SU-DHL-6 (cell line): ENCODE results near the gene ACRBP.

Source experiments
- H2AFZ ChIP-seq: fragments of 200-600 bp; sonication (generic); 2 replicates; pipeline ENCODE4 v1.6.1; 2014; ENCODE audit warnings: low read depth, mild to moderate bottlenecking, moderate library complexity, mixed read lengths, antibody characterized with exemption, low read length; ENCODE audit not compliant: severe bottlenecking
- H3F3A ChIP-seq: fragments of 200-600 bp; shearing (Covaris generic); 2 replicates; pipeline ENCODE4 v1.6.0; 2016; ENCODE audit warnings: antibody characterized with exemption, mild to moderate bottlenecking; ENCODE audit not compliant: insufficient read depth
- H3K27ac ChIP-seq: fragments of 200-600 bp; sonication (generic); 2 replicates; pipeline ENCODE4 v1.5.1; 2016; ENCODE audit warnings: low read depth, mild to moderate bottlenecking, low read length, moderate library complexity, mixed read lengths
- H3K27me3 ChIP-seq: fragments of 200-600 bp; sonication (generic), shearing (Covaris generic); 2 replicates; pipeline ENCODE4 v1.6.0; 2014; ENCODE audit warnings: mild to moderate bottlenecking, low read length
- H3K36me3 ChIP-seq: fragments of 200-600 bp; sonication (generic); 2 replicates; pipeline ENCODE4 v1.6.1; 2014; ENCODE audit warnings: mild to moderate bottlenecking, low read length, mixed read lengths
- H3K4me2 ChIP-seq: fragments of 300-600, 200-600 bp; shearing (Covaris generic), sonication (generic); 2 replicates; pipeline ENCODE4 v1.6.0; 2014; ENCODE audit warnings: low read length, low read depth, mild to moderate bottlenecking; ENCODE audit not compliant: poor library complexity, severe bottlenecking
- H3K4me3 ChIP-seq: fragments of 200-600 bp; sonication (generic); 2 replicates; pipeline ENCODE4 v1.5.1; 2014; ENCODE audit warnings: antibody characterized with exemption, low read length, mild to moderate bottlenecking, mixed read lengths; ENCODE audit not compliant: insufficient read depth, poor library complexity, severe bottlenecking
- H3K79me2 ChIP-seq: fragments of 200-600 bp; sonication (generic); 2 replicates; pipeline ENCODE4 v1.6.1; 2014; ENCODE audit warnings: mild to moderate bottlenecking, low read length, moderate library complexity; ENCODE audit not compliant: insufficient read depth
- H3K9ac ChIP-seq: fragments of 200-600 bp; sonication (generic); 2 replicates; pipeline ENCODE4 v1.7.0; 2014; ENCODE audit warnings: mild to moderate bottlenecking, low read length
- H3K9me2 ChIP-seq: fragments of 200-600 bp; sonication (generic); replicated peaks from 2 replicates; pipeline ENCODE4 v1.6.1; 2014; ENCODE audit warnings: low read length; ENCODE audit not compliant: insufficient read depth
- H3K9me3 ChIP-seq: fragments of 200-600 bp; sonication (generic); 2 replicates; pipeline ENCODE4 v1.6.1; 2014; ENCODE audit warnings: low read length, mixed read lengths; ENCODE audit not compliant: insufficient read depth
- H4K20me1 ChIP-seq: fragments of 200-600 bp; sonication (generic); 2 replicates; pipeline ENCODE4 v1.6.1; 2014; ENCODE audit warnings: low read depth, mild to moderate bottlenecking, antibody characterized with exemption, low read length, moderate library complexity, mixed read lengths
- EZH2phosphoT487 ChIP-seq: fragments of 200-600 bp; sonication (generic), shearing (Covaris generic); conservative IDR thresholded peaks from 2 replicates; pipeline ENCODE4 v1.6.1; 2018; ENCODE audit warnings: mild to moderate bottlenecking, antibody characterized with exemption, low read length, moderate library complexity, mixed read lengths
- TF ChIP-seq, protein P1 (sequence below): fragments of 200-600 bp; sonication (generic); IDR thresholded peaks from one replicate; pipeline ENCODE4 v1.5.1; 2017; ENCODE audit warnings: antibody characterized with exemption, mild to moderate bottlenecking, low read length, moderate library complexity; ENCODE audit not compliant: insufficient read depth, poor library complexity, severe bottlenecking

The ACRBP gene

DNA sequence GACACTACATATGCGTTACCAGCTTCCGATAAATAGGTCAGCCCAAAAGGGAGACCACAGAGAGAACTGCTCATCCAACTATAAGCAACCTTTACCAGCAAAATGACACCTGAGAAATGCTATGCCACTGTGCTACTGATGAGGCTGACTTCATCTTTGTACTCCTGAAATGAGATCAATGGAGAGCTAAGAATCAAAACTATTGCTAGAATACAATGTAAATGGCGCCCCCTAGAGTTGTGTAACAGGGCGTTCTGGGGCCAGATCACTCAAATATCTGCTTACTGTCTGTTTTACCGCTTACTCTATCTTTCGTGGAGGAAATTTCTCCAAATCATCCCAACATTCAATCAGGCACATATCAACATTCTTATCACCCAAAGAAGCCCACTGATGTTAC, 37.4 kb upstream of the ACRBP start:
- H3K36me3 ChIP-seq = no peaks in the 10 kb centered on the region
- H3K4me3 ChIP-seq = no peak overlapping the region

GRCh38 chr12:6676962-6677361, 29.7 kb upstream of the ACRBP start:
- no peaks in the 10 kb centered on the region for H3K27me3 ChIP-seq
- H3K9ac ChIP-seq = no peak overlapping the region
- H3K9me3 ChIP-seq = no peaks in the 10 kb centered on the region
- H4K20me1 ChIP-seq = 0 out of 2 replicates have a peak, but pooled peaks cover 4% of the 10 kb centered on the region
- peaks cover 31% of the 10 kb centered on the region for H3K36me3 ChIP-seq
- no peaks in the 10 kb centered on the region for H3F3A ChIP-seq
- no peak overlapping the region for H3K4me2 ChIP-seq
- TF ChIP-seq, protein P1, sequence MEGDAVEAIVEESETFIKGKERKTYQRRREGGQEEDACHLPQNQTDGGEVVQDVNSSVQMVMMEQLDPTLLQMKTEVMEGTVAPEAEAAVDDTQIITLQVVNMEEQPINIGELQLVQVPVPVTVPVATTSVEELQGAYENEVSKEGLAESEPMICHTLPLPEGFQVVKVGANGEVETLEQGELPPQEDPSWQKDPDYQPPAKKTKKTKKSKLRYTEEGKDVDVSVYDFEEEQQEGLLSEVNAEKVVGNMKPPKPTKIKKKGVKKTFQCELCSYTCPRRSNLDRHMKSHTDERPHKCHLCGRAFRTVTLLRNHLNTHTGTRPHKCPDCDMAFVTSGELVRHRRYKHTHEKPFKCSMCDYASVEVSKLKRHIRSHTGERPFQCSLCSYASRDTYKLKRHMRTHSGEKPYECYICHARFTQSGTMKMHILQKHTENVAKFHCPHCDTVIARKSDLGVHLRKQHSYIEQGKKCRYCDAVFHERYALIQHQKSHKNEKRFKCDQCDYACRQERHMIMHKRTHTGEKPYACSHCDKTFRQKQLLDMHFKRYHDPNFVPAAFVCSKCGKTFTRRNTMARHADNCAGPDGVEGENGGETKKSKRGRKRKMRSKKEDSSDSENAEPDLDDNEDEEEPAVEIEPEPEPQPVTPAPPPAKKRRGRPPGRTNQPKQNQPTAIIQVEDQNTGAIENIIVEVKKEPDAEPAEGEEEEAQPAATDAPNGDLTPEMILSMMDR = no peak
- TF ChIP-seq EZH2phosphoT487 = no peak
- H3K9me2 ChIP-seq = no peaks in the 10 kb centered on the region
- no peak overlapping the region for H2AFZ ChIP-seq
- peaks cover 38% of the 10 kb centered on the region for H3K79me2 ChIP-seq
- H3K4me3 ChIP-seq = no peak overlapping the region
- H3K27ac ChIP-seq = no peak overlapping the region

More for the DNA sequence above, 37.4 kb upstream of the ACRBP start:
- Histone ChIP-seq H3K9me2 (no peaks in the 10 kb centered on the region), H3K27ac (no peak overlapping the region), H3K9ac (no peak overlapping the region), H3K9me3 (no peaks in the 10 kb centered on the region), H4K20me1 (0 out of 2 replicates have a peak, but pooled peaks cover 7% of the 10 kb centered on the region), H3K4me2 (no peak overlapping the region), H3F3A (0 out of 2 replicates have a peak, but pooled peaks cover 14% of the 10 kb centered on the region), H3K79me2 (peaks cover 95% of the 10 kb centered on the region), H2AFZ (no peak overlapping the region), H3K27me3 (no peaks in the 10 kb centered on the region)
- TF ChIP-seq, protein P1 = peak; percentile 26
- TF ChIP-seq EZH2phosphoT487 = no peak

- TF ChIP-seq EZH2phosphoT487 = no peak
- Histone ChIP-seq H3F3A (no peaks in the 10 kb centered on the region), H3K79me2 (peaks cover 7% of the 10 kb centered on the region; the same call in 1 of the 2 replicates), H3K4me3 (no peak overlapping the region), H3K27ac (no peak overlapping the region), H3K27me3 (no peaks in the 10 kb centered on the region), H4K20me1 (no peaks in the 10 kb centered on the region), H2AFZ (no peak overlapping the region), H3K36me3 (peaks cover 48% of the 10 kb centered on the region), H3K9me2 (no peaks in the 10 kb centered on the region), H3K4me2 (no peak overlapping the region), H3K9ac (no peak overlapping the region), H3K9me3 (no peaks in the 10 kb centered on the region)
Observed at GRCh38 chr12:6672143-6672542, 24.9 kb upstream of the ACRBP start.

GRCh38 chr12:6667559-6668210, 20.5 kb upstream of the ACRBP start:
- Histone ChIP-seq H3K9me2 (no peaks in the 10 kb centered on the region), H3K9ac (no peak overlapping the region), H3K27me3 (no peaks in the 10 kb centered on the region), H3K27ac (no peak overlapping the region), H3K4me2 (no peak overlapping the region), H4K20me1 (no peaks in the 10 kb centered on the region), H2AFZ (no peak overlapping the region), H3K9me3 (no peaks in the 10 kb centered on the region), H3K79me2 (no peaks in the 10 kb centered on the region), H3F3A (peaks cover 22% of the 10 kb centered on the region), H3K4me3 (no peak overlapping the region), H3K36me3 (peaks cover 27% of the 10 kb centered on the region; the same call in 1 of the 2 replicates)
- TF ChIP-seq, protein P1 = no peak
- TF ChIP-seq EZH2phosphoT487 = no peak
